ENCODE data around the gene DKC1.

The DKC1 gene

GRCh38 chrX:154762537-154763296, at the start of gene DKC1:
Gene DKC1 (plus strand): TSS chrX:154762864. CDS start chrX:154762966, 102 bp downstream.
- peak; percentile 97 for DNase-seq

- peak; percentile 63 for DNase-seq
These were observed 47.7 kb upstream of the DKC1 start for GRCh38 chrX:154714925-154715324.

- no peak for DNase-seq
These were observed 46.8 kb upstream of the DKC1 start for GRCh38 chrX:154715825-154716224.

- DNase-seq: peak; percentile 63
These were observed 44.8 kb upstream of the DKC1 start for GRCh38 chrX:154717824-154718223.

GRCh38 chrX:154718616-154719015, 44.0 kb upstream of the DKC1 start:
- no peak for DNase-seq

- no peak for DNase-seq
These were observed 43.5 kb upstream of the DKC1 start for GRCh38 chrX:154719132-154719675.

GRCh38 chrX:154720067-154720466, 42.6 kb upstream of the DKC1 start:
- DNase-seq: no peak

GRCh38 chrX:154721155-154721554, 41.5 kb upstream of the DKC1 start:
- no peak for DNase-seq

GRCh38 chrX:154724993-154725756, 37.5 kb upstream of the DKC1 start:
- no peak for DNase-seq

GRCh38 chrX:154727418-154727817, 35.2 kb upstream of the DKC1 start:
- DNase-seq: no peak

- DNase-seq: peak; percentile 85
These were observed 34.8 kb upstream of the DKC1 start for GRCh38 chrX:154727871-154728270.

GRCh38 chrX:154728431-154729190, 34.1 kb upstream of the DKC1 start:
- no peak for DNase-seq

GRCh38 chrX:154729439-154729838, 33.2 kb upstream of the DKC1 start:
- DNase-seq: no peak

GRCh38 chrX:154730253-154730891, 32.3 kb upstream of the DKC1 start:
- DNase-seq: no peak

GRCh38 chrX:154731184-154731583, 31.5 kb upstream of the DKC1 start:
- DNase-seq: no peak

- no peak for DNase-seq
These were observed 30.8 kb upstream of the DKC1 start for GRCh38 chrX:154731881-154732280.

- no peak for DNase-seq
These were observed 30.1 kb upstream of the DKC1 start for GRCh38 chrX:154732421-154733065.

- no peak for DNase-seq
These were observed 29.6 kb upstream of the DKC1 start for GRCh38 chrX:154733066-154733425.

- no peak for DNase-seq
These were observed 28.4 kb upstream of the DKC1 start for GRCh38 chrX:154734061-154734781.

GRCh38 chrX:154735695-154736393, 26.8 kb upstream of the DKC1 start:
- DNase-seq: peak; percentile 64

- no peak for DNase-seq
These were observed 25.5 kb upstream of the DKC1 start for GRCh38 chrX:154737136-154737535.
